ENCODE measurements around the gene ZDHHC14. TPM values are rescaled to one million over a fixed set of nuclear protein-coding genes. Genes with fewer than 3 reads are reported as not detected.
"Not testable (repeated sequence)": the region's sequence is repeated elsewhere in the genome, so short reads cannot be mapped to it uniquely, and the experiment has no call there.

The ZDHHC14 gene
- total RNA-seq, 1 experiment from 2014 or later = 5.5 TPM

DNA sequence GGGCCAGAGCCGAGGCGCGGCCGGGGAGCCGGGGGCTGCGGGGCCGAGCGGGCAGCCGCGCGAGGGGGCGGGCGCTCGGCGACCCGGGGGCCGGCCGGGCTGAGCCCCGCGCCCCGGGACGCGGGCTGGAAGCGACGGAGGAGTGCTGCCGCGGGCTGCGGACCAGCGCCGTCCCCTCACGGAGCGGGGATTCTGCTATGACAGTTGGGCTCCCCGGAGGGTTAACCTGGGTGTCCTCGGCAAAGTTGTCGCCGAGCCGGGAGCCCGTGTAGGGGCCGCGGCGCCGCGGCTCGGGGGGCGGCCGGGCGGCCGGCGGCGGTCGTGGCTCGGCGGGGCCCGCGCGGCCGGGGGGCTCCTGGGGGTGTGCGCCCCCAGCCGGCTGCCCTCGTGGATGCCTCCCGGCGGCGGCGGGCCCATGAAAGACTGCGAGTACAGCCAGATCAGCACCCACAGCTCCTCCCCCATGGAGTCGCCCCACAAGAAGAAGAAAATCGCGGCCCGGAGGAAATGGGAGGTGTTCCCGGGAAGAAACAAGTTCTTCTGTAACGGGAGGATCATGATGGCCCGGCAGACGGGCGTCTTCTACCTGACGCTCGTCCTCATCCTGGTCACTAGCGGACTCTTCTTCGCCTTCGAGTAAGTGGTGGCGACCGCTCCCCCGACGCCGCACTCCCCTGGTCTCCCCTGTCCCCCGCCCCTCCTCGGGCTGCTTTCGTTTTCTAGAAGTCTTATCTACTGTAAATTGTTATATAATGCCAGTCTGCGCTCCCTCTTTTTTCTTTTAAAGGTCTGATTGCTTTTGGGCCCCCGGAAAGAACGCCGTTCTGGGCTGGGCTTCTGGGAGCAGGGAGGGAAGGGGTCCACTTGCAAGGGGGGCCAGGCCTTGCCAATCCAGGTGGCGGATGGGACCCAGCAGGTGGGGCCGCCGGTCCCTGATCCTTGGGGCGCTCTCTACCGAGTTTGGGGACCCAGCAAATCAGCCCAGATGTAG is 936 bp downstream of the ZDHHC14 start:
- peak; percentile 21 for DNase-seq (ENCODE audit: low spot score)

DNA sequence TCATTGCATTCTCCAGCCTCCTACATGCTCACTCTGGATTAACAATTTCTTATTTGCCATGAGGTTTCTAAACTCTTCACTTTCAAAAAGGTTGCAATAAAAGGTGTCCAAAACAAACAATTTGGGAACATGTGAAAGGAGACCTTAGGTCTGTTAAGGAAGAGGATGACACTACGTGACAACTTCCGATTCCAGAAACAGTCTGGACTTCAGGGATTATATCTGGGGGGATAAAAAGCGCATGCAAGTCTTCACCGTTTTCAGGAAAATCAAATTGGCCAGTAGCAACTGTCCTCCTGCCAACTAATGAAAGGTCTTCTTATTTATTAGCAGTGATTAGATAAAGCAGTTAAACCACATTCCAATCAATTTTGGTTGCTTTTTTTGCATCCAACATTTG is 1.8 kb downstream of the ZDHHC14 start:
- DNase-seq (ENCODE audit: low spot score) = no peak

DNA sequence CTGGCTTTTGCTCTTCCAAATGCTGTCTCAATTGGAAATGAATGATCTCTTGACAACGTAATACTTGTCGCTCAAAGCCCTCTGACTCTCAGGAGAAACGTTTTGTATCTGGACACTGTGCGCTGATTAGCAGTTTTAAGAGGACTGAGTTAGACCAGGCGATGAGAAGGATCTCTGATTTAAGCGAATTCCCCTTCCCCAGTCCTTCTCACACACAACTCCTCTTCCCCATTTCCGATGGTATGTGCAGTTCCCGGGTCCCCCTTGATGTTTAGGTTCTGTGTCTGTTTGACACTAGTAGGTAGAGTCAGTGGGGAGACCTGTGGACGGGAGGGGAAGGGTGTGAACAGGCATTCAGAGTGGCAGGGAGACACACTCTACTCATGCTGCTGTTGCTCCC is 2.5 kb downstream of the ZDHHC14 start:
- DNase-seq (ENCODE audit: low spot score) = no peak

DNA sequence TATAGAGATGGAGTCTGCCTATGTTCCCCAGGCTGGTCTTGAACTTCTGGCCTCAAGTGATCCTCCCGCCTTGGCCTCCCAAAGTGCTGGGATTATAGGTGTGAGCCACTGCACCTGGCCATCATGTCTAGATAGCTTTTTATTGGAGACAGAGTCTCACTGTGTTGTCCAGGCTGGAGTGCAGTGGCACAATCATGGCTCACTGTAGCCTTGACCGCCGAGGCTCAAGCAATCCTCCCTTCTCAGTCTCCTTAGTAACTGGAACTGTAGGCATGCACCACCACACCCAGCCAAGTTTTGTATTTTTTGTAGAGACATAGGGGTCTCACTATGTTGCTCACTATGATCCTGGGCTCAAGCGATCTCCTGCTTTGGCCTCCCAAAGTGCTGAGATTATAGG is 4.0 kb downstream of the ZDHHC14 start:
- not testable (repeated sequence) for DNase-seq (ENCODE audit: low spot score)

DNA sequence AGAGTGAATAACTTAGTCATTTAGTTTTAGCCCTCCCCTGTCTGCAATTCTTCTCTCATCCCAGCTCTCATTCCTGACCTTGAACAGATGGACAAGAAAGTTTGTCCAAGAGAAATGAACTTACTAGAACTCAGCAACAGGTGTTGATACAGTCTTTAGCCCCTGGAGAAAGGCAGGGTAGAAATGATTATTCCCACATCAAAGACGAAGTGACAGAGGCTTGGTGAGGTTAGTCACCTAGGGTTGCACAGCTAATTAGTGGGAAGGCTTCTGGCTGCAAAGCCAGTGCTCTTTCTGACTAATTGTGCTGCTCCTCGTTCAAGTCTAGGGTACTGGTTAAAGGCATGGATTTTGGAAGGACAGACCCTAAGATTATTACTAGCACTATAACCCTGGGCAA is 4.5 kb downstream of the ZDHHC14 start:
- no peak for DNase-seq (ENCODE audit: low spot score)

DNA sequence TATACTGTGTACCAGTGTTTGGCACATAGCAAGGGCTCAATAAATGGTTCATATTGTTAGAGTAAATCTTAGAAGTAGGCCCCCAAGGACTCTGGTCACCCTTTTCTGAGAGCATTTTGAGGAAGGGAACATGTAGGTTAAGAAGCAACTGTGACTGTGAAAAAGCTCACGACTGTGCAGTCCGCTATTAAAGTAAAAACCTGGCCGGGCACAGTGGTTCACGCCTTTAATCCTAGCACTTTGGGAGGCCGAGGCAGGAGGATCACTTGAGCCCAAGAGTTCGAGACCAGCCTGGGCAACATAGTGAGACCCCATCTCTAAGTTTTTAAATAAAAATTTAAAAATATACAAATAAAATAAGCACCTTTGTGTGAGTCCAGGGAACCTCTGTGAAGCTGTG is 5.0 kb downstream of the ZDHHC14 start:
- no peak for DNase-seq (ENCODE audit: low spot score)

DNA sequence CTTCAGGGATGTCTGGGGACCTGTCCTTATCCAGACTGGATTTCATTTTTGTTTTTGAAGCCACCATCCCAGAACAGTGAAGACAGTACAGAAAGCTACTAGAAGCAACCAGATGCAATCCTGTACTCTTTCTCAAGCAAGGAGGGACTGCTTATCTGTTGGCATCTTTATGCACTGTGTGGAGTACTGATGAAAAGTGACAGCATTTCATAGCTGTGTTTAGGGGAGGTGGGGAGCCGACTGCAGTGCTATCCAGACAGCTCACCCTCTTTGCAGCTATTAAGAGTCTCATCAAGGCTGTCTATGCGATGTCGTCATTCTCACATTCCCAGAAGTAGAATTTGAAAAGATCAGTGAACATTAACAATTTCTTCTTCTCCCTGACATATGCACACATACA is 5.5 kb downstream of the ZDHHC14 start:
- DNase-seq (ENCODE audit: low spot score) = no peak

DNA sequence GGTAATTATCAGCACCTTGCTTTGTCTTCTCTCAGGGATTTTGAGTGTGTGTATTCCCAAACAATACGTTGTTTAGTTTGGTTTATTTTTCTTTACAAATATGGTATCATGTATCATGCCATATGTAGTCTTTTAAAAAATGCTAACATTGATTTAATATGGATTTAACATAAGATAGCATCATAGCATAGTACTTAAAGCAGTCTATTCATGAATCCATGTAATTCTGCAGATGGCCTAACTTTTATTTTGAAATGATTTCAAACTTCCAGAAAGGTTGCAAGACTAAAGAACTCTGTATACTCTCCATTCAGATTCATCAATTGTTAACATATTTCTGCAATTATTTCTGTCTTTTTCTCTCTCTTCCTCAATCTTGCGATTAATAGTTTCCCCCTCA is 7.9 kb downstream of the ZDHHC14 start:
- DNase-seq (ENCODE audit: low spot score) = no peak

DNA sequence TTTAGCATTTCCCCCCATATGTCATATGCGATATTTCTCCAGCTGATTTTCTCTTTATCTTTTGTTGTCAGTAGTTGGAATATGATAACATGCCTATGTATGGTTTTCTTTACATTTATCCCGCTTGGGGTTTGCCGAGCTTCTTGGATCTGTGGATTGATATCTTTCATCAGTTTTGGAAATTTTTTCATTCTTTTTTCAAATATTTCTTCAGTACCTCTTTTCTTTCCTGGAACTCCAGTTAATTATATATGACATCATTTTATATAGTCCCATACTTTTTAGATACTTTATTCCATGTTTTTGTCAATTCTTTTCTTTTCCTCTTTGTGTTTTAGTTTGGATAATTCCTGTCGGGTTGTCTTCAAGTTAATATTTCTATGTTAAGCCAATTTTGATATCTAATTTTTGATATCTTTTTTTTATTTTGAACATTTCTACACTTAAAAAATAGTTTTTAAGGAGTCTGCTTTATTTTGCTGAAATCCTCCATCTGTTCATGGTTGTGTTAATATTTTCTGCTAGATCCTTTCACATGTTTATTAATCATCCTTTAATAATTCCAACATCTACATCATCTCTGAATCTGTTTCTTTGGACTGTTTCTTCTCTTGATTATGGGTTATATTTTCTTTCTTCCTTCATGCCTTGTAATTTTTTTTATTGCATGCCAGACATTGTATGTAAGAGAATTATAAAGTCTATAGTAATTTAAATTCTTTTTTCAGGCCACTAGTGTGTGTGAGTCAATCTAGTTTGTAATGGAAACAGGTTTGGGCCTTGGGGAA is 9.5 kb downstream of the ZDHHC14 start:
- DNase-seq (ENCODE audit: low spot score) = no peak

DNA sequence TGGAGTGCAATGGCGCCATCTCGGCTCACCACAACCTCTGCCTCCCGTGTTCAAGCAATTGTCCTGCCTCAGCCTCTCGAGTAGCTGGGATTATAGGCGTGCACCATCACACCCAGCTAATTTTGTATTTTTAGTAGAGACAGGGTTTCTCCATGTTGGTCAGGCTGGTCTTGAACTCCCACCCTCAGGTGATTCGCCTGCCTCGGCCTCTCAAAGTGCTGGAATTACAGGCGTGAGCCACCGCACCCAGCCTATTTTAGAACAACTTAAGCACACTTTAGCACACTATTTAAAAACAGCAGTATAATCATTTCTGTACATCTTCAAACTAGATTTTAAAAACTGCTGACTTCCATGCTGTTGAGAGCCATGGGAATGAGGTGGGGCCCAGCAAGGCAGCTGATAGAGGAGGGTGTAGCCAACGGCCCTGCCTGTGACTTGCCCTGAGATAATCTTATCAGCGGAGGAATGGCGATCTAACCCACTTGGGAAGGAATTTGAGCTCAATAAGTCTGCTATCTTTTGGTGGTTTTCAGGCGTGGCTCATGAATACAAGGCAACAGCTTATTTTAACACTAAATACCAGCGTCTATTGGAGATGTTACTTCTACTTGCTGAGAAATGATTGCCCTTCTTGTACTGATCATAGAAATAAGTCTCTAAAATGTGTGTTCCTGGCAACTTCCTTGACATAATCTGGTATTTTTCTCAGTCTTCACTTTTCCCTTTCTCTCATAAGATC is 12.1 kb downstream of the ZDHHC14 start:
- peak; percentile 52 for DNase-seq (ENCODE audit: low spot score)

DNA sequence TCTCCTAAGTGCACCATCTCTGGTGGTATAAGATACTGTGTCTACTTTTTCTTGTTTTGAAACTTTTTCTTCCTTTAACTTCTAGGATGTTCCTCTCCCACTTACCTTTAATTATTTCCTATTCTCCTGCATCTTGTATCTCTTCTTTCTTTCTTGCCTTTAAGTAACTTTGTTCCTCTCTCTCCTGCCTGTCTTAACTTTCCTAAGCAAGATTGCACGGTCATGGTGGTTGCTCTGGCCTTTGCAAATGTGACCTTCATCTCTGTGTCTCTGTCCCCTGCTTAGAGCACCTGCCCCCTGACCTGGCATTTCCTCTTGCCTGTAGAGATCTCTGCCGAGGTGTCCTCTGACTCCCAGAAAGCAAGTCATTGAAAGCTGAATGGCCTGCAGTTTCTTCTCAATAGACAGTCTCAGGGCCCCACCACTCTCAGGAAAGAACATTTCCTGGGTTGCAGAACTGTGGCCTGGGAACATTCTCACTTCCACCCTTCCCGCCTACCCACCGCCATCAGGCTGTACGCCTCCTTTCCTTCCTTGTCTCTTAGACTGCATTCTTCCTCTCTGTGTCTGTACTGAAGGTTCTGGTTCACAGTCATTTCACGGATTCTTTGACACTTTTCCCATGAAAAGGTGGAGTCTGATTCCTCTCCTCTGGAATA is 12.8 kb downstream of the ZDHHC14 start:
- no peak for DNase-seq (ENCODE audit: low spot score)

DNA sequence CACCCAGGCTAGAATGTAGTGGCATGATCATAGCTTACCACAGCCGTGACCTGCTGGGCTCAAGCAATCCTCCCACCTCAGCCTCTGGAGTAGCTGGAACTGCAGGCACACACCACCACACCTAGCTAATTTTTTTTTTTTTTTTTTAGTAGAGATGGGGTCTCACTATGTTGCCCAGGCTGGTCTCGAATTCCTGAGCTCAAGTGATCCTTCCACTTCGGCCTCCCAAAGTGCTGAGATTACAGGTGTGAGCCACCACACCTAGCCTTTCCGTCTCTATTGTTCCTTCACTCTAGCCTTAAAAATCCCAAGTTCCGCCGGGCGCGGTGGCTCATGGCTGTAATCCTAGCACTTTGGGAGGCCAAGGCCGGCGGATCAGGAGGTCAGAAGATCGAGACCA is 14.2 kb downstream of the ZDHHC14 start:
- not testable (repeated sequence) for DNase-seq (ENCODE audit: low spot score)

DNA sequence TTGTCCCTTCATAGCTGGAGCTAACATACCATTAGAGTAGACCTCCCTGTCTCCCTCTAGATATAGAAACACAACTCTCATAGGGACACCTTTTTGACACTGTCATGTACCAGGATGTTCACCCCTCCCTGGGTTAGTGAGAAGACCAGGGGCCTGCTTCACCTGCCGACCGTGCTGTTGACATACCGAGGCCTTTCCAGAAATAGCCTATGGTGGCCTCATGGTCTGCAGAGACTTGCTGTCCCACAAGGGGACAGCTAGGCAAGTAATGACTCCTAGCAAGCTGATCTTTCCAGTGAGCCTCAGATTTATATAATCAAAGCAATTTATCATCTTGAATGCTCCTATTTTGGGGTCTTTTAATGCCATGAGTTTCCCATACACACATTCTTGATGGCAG is 15.0 kb downstream of the ZDHHC14 start:
- DNase-seq (ENCODE audit: low spot score) = no peak

DNA sequence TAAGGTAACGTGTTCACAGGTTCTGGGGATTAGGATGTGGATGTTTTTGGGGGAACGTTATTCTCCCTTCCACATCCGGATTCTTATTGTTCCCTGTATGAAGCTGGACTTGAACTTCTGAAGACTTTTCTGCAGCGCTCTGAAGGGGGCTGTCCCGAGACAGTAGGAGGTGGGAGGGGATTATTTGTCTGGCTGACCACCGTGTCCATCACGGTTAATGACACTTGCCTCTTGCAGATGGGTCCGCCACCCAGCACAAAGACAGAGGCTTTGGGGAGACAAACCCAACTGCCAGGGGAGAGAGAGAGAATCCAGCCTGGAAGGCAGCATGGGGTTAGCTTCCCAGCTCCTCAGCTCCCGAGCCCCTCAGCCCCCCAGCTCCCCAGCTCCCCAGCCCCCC is 16.7 kb downstream of the ZDHHC14 start:
- no peak for DNase-seq (ENCODE audit: low spot score)

DNA sequence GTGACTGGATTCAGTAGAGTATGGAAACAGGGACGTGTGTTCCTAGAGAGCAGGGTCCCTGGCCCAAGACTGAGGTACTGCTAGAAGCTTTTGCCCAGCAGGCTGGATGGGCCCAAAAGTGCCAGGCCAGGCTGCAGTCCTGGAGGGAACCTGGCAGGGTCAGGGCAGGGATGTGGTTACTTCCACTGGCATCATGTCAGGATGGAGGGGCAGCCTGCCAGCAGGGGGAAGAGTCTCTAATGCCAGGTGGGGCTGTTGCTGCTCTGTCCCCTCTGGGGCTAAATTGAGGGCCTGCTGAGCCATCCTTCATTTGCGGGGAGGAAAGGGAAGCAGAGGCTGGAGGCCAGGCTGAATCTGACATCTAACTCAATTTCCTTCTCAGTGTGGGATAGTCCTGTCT is 17.2 kb downstream of the ZDHHC14 start:
- no peak for DNase-seq (ENCODE audit: low spot score)

DNA sequence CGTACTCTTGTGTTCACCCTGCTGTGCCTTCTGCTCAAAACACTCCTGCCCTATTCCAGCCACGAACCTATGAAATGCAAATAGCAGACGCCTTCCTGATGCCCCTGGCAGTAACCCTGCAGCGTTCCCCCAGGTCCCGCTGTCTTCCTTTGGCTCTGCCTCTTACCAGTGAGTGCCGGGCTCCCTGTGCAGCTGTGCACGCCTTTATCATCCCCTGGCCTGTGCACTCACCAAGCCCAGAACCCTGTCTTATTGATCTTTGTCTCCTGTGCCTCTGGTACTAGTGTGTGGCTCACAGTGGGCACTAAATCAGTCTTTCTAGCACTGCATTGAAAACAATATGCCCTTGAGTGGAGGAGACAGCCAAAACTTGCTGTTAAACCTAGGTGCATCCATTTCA is 19.7 kb downstream of the ZDHHC14 start:
- no peak for DNase-seq (ENCODE audit: low spot score)

DNA sequence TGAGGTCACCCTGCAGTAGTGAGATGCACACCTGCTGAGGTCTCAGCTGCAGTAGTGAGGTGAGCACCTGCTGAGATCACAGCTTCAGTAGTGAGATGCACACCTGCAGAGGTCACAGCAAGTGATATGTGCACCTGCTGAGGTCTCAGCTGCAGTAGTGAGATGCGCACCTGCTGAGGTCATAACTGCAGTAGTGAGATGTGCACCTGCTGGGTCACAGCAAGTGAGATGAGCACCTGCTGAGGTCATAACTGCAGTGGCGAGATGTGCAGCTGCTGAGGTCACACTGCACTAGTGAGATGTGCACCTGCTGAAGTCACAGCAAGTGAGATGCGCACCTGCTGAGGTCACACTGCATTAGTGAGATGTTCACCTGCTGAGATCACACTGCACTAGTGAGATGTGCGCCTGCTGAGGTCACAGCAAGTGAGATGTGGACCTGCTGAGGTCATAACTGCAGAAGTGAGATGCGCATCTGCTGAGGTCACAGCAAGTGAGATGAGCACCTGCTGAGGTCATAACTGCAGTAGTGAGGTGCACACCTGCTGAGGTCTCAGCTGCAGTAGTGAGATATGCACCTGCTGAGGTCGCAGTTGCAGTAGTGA is 20.8 kb downstream of the ZDHHC14 start:
- no peak for DNase-seq (ENCODE audit: low spot score)

DNA sequence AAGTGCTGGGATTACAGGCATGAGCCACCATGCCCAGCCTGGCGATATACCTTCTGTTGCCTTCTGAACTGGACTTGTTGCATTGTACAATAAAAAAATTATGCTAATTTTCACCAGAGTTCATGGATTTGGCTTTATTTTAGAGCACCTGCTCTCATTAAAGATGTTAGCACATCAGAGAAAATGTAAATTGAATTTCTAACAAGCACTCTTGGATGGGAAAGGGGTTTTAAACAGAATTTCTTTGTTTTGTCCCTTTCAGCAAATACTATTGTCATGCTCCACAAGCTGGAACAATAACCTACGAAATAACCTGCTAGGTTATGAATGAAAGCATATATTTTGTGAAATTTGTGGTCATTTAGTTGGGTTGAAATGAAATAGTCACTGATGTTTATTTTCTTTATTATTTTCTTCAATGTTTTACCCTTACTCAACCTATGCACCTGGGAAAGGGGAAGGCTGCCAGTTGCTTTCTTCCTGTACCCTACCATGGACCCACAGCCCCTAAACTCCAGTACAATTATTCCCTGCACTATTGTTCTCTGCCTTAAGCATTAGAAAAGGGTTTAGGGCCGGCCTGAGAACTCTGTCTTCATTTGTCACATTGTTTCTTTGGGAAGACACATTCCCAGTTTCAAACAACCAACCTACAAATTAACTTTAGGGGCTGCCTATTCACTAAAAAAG is 22.2 kb downstream of the ZDHHC14 start:
- no peak for DNase-seq (ENCODE audit: low spot score)

DNA sequence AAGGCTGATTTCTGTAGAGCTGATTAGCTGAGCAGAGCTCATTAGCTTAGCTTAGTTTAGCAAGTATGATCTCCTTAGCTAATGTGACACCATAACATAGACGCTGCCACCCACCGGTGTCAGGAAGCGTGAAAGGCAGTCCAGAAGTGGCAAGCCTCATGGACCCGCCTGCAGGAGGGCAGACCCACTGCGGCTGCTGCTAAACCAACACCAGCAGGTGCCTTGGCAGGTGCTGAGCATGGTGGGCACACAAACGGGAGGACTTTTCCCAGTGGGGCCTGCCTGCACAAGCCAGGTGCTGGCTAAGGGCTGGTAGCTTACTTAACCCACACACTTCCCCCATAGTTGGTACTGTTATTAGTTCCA is 22.7 kb downstream of the ZDHHC14 start:
- no peak for DNase-seq (ENCODE audit: low spot score)

DNA sequence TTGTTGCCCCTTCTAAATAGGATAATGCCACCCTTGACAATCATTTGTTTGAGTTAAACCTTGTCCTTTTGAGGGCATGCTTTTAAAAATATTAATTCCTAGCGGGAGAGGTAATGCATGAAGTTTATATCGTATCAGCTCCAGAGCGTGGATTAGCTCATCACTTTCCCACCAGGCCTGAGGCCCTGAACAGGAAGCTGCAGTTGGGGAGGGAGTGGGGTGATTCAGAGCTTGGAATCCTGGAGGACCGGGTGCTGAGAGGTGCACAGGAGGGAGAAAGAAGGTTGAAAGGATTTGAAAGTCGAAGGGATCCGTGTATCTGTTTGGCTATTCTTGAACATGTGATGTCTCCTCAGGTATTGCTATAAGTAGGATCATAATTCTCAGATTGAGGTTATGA is 25.0 kb downstream of the ZDHHC14 start:
- peak; percentile 45 for DNase-seq (ENCODE audit: low spot score)

DNA sequence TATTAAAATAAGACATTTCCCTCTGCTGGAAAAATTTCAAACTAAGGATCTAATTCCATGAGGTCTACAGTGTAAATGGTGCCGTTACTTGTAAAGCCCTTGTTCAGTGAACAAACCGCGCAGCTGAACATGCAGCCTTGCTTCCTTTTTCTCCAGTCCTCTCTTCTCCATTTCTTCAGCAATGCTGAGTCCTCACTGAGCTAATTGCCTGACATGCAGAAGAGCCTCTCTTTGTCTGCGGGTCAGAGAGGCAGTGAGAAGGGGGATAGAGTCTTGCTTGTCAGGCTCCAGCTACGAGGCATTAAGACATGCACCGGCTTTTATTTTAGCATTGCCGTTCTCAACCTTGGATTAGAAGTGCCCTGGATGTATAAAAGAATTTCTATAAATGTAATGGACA is 25.7 kb downstream of the ZDHHC14 start:
- no peak for DNase-seq (ENCODE audit: low spot score)

Data from A172 (cell line).